GM12875 (cell line): ENCODE measurements around the gene TCHHL1.

ENCODE experiments used
- H3K4me3 ChIP-seq: one replicate; pipeline ENCODE4 v1.5.1; 2011; ENCODE audit warnings: low read depth, low read length, control low read depth
- CTCF ChIP-seq: IDR thresholded peaks from 2 replicates; pipeline ENCODE4 v1.5.1; 2011; ENCODE audit warnings: low read depth, mild to moderate bottlenecking, control low read depth, inconsistent platforms, low read length, moderate library complexity, borderline replicate concordance; ENCODE audit not compliant: insufficient read depth

The TCHHL1 gene

GRCh38 chr1:152089014-152089674 is at the start of gene TCHHL1:
TCHHL1 (minus strand) TSS chr1:152089064; CDS start chr1:152088143, 921 bp downstream.
- TF ChIP-seq CTCF: no peak
- no peak within 1 kb of the TSS for H3K4me3 ChIP-seq

GRCh38 chr1:152137215-152137614 is 48.4 kb upstream of the TCHHL1 start:
- no peak overlapping the region for H3K4me3 ChIP-seq
- no peak for TF ChIP-seq CTCF

GRCh38 chr1:152130186-152130585 is 41.3 kb upstream of the TCHHL1 start:
- H3K4me3 ChIP-seq: no peak overlapping the region
- TF ChIP-seq CTCF: no peak

GRCh38 chr1:152127673-152128072 is 38.8 kb upstream of the TCHHL1 start:
- TF ChIP-seq CTCF: no peak
- no peak overlapping the region for H3K4me3 ChIP-seq

- no peak overlapping the region for H3K4me3 ChIP-seq
- no peak for TF ChIP-seq CTCF
Measured at GRCh38 chr1:152125834-152126443, 37.1 kb upstream of the TCHHL1 start.

GRCh38 chr1:152118915-152119314 is 30.1 kb upstream of the TCHHL1 start:
- no peak for TF ChIP-seq CTCF

GRCh38 chr1:152115344-152115743 is 26.5 kb upstream of the TCHHL1 start, which contains the start of gene TCHH:
TCHH (minus strand) TSS chr1:152115444; CDS start chr1:152114080, 1,364 bp downstream.
- H3K4me3 ChIP-seq: no peak within 1 kb of the TSS
- TF ChIP-seq CTCF: no peak

More at GRCh38 chr1:152118915-152119314, 30.1 kb upstream of the TCHHL1 start:
- no peak overlapping the region for H3K4me3 ChIP-seq
